SK-N-SH (cell line): ENCODE data around the gene MT2A.

Experiments
- CHD2 ChIP-seq: fragments of 150-350 bp; IDR thresholded peaks from 2 replicates; pipeline ENCODE4 v1.6.1; 2018; ENCODE audit warnings: low read length; ENCODE audit not compliant: partially characterized antibody
- EZH2phosphoT487 ChIP-seq: fragments of 200-600 bp; sonication (generic); IDR thresholded peaks from 2 replicates; pipeline ENCODE4 v1.6.1; 2017; ENCODE audit warnings: low read depth, mixed run types, mild to moderate bottlenecking, antibody characterized with exemption, moderate library complexity, borderline replicate concordance
- FOSL2 ChIP-seq: IDR thresholded peaks from 2 replicates; pipeline ENCODE4 v1.4.0; 2012; ENCODE audit warnings: low read depth, mild to moderate bottlenecking, moderate library complexity, borderline replicate concordance
- POLR2AphosphoS5 ChIP-seq: IDR thresholded peaks from 2 replicates; pipeline ENCODE4 v1.6.1; 2012; ENCODE audit warnings: low read depth, low read length
- TAF1 ChIP-seq: IDR thresholded peaks from 2 replicates; pipeline ENCODE4 v1.6.1; 2012; ENCODE audit warnings: low read depth, mild to moderate bottlenecking, low read length, moderate library complexity, borderline replicate concordance
- TF ChIP-seq, protein P1 (sequence below): fragments of 200-600 bp; sonication (generic); IDR thresholded peaks from 2 replicates; pipeline ENCODE4 v1.6.1; 2017; ENCODE audit warnings: antibody characterized with exemption, mild to moderate bottlenecking, moderate library complexity

DNA sequence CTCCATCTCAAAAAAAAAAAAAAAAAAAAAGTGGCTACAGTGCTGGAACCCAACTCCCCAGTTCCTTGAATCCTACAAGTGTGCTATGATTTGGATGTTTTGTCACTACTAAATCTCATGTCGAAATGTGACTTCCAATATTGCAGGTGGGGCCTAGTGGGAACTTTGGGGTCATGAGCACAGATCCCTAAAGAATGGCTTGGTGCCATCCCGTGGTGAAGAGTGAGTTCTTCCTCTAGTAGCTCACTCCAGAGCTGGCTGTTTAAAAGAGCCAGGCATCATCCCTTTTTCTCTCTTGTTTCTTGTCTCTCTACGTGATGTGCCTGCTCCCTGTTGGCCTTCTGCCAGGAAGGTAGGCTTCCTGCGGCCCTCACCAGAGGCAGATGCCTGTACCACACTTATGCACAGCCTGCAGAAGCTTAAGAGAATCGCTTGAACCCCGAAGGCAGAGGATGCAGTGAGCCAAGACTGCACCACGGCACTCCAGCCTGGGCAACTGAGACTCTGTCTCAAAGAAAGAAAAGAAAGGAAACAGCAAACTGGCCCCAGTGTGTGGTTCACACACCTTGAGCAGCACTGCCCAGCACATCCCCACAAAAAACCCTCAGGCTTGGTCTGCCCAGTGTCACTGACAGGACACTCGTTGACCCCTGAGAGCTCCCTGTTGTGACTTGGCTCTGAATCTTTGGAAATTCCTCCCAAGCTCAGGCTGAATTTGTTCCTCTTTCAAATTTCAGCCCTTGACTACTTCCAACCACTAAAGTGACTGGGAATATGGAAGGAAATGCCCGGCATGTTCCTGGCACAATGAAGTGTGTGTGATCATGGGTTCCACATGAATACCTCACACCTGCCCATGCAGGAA lies 20.3 kb downstream of the MT2A start:
- no peak for TF ChIP-seq TAF1
- TF ChIP-seq POLR2AphosphoS5, result no peak
- TF ChIP-seq EZH2phosphoT487, result no peak
- TF ChIP-seq, protein P1, sequence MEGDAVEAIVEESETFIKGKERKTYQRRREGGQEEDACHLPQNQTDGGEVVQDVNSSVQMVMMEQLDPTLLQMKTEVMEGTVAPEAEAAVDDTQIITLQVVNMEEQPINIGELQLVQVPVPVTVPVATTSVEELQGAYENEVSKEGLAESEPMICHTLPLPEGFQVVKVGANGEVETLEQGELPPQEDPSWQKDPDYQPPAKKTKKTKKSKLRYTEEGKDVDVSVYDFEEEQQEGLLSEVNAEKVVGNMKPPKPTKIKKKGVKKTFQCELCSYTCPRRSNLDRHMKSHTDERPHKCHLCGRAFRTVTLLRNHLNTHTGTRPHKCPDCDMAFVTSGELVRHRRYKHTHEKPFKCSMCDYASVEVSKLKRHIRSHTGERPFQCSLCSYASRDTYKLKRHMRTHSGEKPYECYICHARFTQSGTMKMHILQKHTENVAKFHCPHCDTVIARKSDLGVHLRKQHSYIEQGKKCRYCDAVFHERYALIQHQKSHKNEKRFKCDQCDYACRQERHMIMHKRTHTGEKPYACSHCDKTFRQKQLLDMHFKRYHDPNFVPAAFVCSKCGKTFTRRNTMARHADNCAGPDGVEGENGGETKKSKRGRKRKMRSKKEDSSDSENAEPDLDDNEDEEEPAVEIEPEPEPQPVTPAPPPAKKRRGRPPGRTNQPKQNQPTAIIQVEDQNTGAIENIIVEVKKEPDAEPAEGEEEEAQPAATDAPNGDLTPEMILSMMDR, result 0 out of 2 replicates have a peak, but pooled peaks have one; percentile 6
- no peak for TF ChIP-seq FOSL2
- TF ChIP-seq CHD2, result no peak
